ENCODE results near the gene GTF2I.
"Not testable (repeated sequence)": the region's sequence is repeated elsewhere in the genome, so short reads cannot be mapped to it uniquely, and the experiment has no call there.

Gene GTF2I

GRCh38 chr7:74657692-74658177 is at the start of gene GTF2I:
TSS of gene GTF2I (plus strand) at chr7:74657718. CDS start at chr7:74689129, 31,411 bp downstream.
- H3K4me3 Mint-ChIP-seq: peak within 1 kb of the TSS; percentile 90 to 97
- DNase-seq (peak in 1 of 2 donors; percentile 80), ATAC-seq (peak; percentile 37)
- H3K9me3 Mint-ChIP-seq: no peaks in the 10 kb centered on the region
- peaks cover 74% of the 10 kb centered on the region for H3K4me1 Mint-ChIP-seq
- peak within 1 kb of the TSS; percentile 100 for H3K27ac Mint-ChIP-seq
- H3K27me3 Mint-ChIP-seq: no peaks in the 10 kb centered on the region

DNA sequence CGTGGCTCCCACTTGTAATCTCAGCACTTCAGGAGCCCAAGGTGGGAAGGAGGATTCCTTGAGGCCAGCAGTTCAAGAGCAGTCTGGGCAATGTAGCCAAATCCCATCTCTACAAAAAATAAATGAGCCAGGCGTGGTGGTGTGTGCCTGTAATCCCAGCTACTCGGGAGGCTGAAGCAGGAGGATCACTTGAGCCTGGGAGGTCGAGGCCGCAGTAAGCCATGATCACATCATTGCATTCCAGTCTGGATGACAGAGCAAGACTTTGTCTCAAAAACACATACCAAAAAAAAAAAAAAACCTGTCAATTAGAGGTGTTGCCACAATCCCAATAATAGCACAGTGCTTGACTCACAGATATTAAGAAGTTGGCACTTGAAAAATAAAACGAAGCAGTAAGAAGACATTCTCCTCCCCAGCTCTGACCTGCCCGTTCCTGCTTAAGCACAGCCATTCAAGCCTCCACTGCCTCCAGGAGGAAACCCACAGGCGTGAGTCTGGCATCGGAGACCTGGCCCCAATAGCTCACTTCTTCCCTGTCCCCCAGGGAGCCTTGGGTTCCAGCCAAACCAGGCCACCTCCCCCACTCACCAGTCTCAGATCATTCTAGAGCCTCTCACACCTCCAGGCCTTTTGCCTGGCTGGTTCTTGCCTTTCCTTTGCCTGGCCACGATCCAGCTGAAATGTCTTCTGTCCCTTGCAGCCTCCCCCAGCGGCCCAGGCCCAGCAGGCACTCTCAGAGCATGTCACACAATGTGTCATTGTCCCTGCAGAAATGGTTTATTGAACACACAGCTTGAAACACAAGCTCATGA is 45.3 kb upstream of the GTF2I start:
- DNase-seq: no peak
- ATAC-seq: no peak
- Mint-ChIP-seq H3K9me3 (no peaks in the 10 kb centered on the region), H3K27ac (peak overlapping the region in 1 of 2 donors; percentile 29), H3K4me1 (peaks cover 18% of the 10 kb centered on the region), H3K27me3 (peaks cover 9% of the 10 kb centered on the region), H3K4me3 (no peak overlapping the region)

GRCh38 chr7:74615933-74616780 is 41.4 kb upstream of the GTF2I start:
- DNase-seq: no peak
- H3K27ac Mint-ChIP-seq: peak overlapping the region in 1 of 2 donors; percentile 44
- H3K4me3 Mint-ChIP-seq: no peak overlapping the region
- H3K27me3 Mint-ChIP-seq: peaks cover 9% of the 10 kb centered on the region
- ATAC-seq: no peak
- no peaks in the 10 kb centered on the region for H3K9me3 Mint-ChIP-seq
- peaks cover 28% of the 10 kb centered on the region for H3K4me1 Mint-ChIP-seq

- peaks cover 27% of the 10 kb centered on the region for H3K4me1 Mint-ChIP-seq
- ATAC-seq (peak; percentile 49), DNase-seq (no peak)
- peak overlapping the region; percentile 4 to 74 for H3K27ac Mint-ChIP-seq
- peaks cover 7% of the 10 kb centered on the region for H3K27me3 Mint-ChIP-seq
- no peaks in the 10 kb centered on the region for H3K9me3 Mint-ChIP-seq
- H3K4me3 Mint-ChIP-seq: peak overlapping the region in 1 of 2 donors; percentile 25
Observed at GRCh38 chr7:74617180-74617744, 40.3 kb upstream of the GTF2I start.

DNA sequence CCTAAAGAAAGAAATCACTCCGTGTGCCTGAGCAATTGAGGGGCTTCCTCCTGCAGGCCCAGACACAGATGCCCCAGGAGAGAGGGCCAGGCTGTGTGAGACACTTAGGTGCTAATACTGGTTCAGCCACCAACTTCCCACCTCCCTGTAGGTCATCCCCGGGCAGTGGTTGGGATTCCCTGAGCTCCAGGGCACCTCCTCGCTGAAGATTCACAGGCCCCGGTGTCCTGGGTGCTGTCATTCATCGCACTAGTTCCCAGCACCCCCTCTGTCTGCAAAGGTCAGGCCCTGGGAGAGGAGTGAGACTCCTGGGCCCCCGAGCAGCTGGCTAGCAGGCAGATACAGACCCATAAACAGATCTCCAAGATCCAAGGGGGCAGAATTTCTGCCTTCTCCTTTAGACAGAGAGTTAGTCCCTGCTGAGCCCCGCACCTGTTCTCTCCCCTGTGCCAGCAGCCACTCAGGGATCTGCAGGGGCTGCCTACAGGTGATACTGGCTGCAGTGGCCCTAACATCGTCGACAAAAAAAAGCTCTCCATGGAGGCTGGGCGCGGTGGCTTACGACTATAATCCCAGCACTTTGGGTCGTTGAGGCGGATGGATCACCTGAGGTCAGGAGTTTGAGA is 38.2 kb upstream of the GTF2I start:
- Mint-ChIP-seq H3K4me1 (peaks cover 24% of the 10 kb centered on the region), H3K9me3 (no peaks in the 10 kb centered on the region), H3K27me3 (no peaks in the 10 kb centered on the region), H3K27ac (no peak overlapping the region), H3K4me3 (no peak overlapping the region)
- ATAC-seq (no peak), DNase-seq (no peak)

GRCh38 chr7:74622228-74622749 is 35.2 kb upstream of the GTF2I start:
- no peak overlapping the region for H3K27ac Mint-ChIP-seq

GRCh38 chr7:74623135-74623534 is 34.4 kb upstream of the GTF2I start:
- Mint-ChIP-seq H3K27ac (no peak overlapping the region), H3K4me1 (peaks cover 11% of the 10 kb centered on the region), H3K27me3 (no peaks in the 10 kb centered on the region), H3K4me3 (no peak overlapping the region), H3K9me3 (no peaks in the 10 kb centered on the region)
- ATAC-seq (no peak), DNase-seq (no peak)

More at GRCh38 chr7:74622228-74622749, 35.2 kb upstream of the GTF2I start:
- Mint-ChIP-seq H3K4me3 (no peak overlapping the region), H3K27me3 (no peaks in the 10 kb centered on the region), H3K4me1 (peaks cover 16% of the 10 kb centered on the region), H3K9me3 (no peaks in the 10 kb centered on the region)
- ATAC-seq: no peak
- no peak for DNase-seq

- Mint-ChIP-seq H3K27ac (no peak overlapping the region), H3K4me1 (peaks cover 12% of the 10 kb centered on the region), H3K4me3 (no peak overlapping the region), H3K9me3 (no peaks in the 10 kb centered on the region), H3K27me3 (no peaks in the 10 kb centered on the region)
- DNase-seq: no peak
- no peak for ATAC-seq
Observed at GRCh38 chr7:74625446-74625845, 32.1 kb upstream of the GTF2I start.

GRCh38 chr7:74627661-74628411 is 29.7 kb upstream of the GTF2I start:
- Mint-ChIP-seq H3K4me1 (peaks cover 12% of the 10 kb centered on the region), H3K27ac (peak overlapping the region in 1 of 2 donors; percentile 83), H3K27me3 (no peaks in the 10 kb centered on the region), H3K9me3 (no peaks in the 10 kb centered on the region), H3K4me3 (no peak overlapping the region)
- ATAC-seq (no peak), DNase-seq (no peak)

GRCh38 chr7:74632505-74632904 is 25.0 kb upstream of the GTF2I start:
- Mint-ChIP-seq H3K4me3 (no peak overlapping the region), H3K9me3 (no peaks in the 10 kb centered on the region), H3K27ac (peak overlapping the region in 1 of 2 donors; percentile 57), H3K4me1 (peaks cover 5% of the 10 kb centered on the region), H3K27me3 (no peaks in the 10 kb centered on the region)
- no peak for DNase-seq
- ATAC-seq: no peak

- Mint-ChIP-seq H3K27me3 (no peaks in the 10 kb centered on the region), H3K4me3 (no peak overlapping the region), H3K9me3 (no peaks in the 10 kb centered on the region), H3K27ac (no peak overlapping the region), H3K4me1 (no peaks in the 10 kb centered on the region)
- DNase-seq (no peak), ATAC-seq (no peak)
Observed at GRCh38 chr7:74633451-74633921, 24.0 kb upstream of the GTF2I start.

DNA sequence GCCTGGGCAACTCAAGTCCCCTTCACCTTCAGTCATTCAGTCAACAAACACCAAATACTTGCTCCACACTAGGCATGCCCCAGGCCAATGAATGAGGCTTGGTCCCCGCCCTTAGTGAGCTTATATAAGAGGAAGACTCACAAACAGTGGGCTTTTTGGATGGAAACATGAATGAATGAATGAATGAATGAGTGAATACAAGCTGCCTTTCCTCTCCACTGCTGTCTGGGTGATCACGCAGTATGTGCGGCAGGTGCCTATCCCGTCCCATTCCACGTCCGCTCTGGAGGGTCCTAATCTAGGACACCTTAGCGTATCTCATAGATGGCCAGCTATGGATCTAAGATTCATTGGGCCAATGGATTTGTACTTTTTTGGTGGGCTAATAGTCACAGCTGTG is 19.8 kb upstream of the GTF2I start:
- ATAC-seq (no peak), DNase-seq (no peak)
- Mint-ChIP-seq H3K27me3 (no peaks in the 10 kb centered on the region), H3K27ac (no peak overlapping the region), H3K4me3 (no peak overlapping the region), H3K4me1 (peaks cover 8% of the 10 kb centered on the region), H3K9me3 (no peaks in the 10 kb centered on the region)

GRCh38 chr7:74650055-74650454 is 7.5 kb upstream of the GTF2I start:
- Mint-ChIP-seq H3K4me3 (peak overlapping the region; percentile 80 to 91), H3K27ac (peak overlapping the region; percentile 92 to 99), H3K4me1 (peaks cover 46% of the 10 kb centered on the region)
- not testable (repeated sequence) for H3K27me3 Mint-ChIP-seq, H3K9me3 Mint-ChIP-seq
- peak; percentile 74 to 85 for DNase-seq
- ATAC-seq: peak; percentile 98

GRCh38 chr7:74650493-74651132 is 6.9 kb upstream of the GTF2I start:
- ATAC-seq (peak; percentile 85), DNase-seq (peak in 1 of 2 donors; percentile 40)
- H3K4me3 Mint-ChIP-seq: peak overlapping the region; percentile 80 to 91
- peak overlapping the region; percentile 92 to 99 for H3K27ac Mint-ChIP-seq
- not testable (repeated sequence) for H3K9me3 Mint-ChIP-seq, H3K27me3 Mint-ChIP-seq
- H3K4me1 Mint-ChIP-seq: peaks cover 52% of the 10 kb centered on the region
